Daoy (cell line): ENCODE data around the gene HS2ST1. TPM values are rescaled to one million over a fixed set of nuclear protein-coding genes. Genes with fewer than 3 reads are reported as not detected.

ENCODE experiments used
- DNase-seq: peaks from one replicate; pipeline ENCODE4 v3.0.0-alpha.2; 2015; ENCODE audit warnings: low read depth
- total RNA-seq: library from RNA; depleted of rRNA; stranded (reverse); fragments of >200 nt; shearing (Covaris generic); gene quantifications from 2 replicates; pipeline ENCODE4 v1.2.3, GENCODE V29; 2014

HS2ST1 gene
- total RNA-seq, 1 experiment from 2014 or later: 21.5 TPM

GRCh38 chr1:87136607-87137341, 222.3 kb downstream of the HS2ST1 start:
- DNase-seq: no peak

- no peak for DNase-seq
Measured at GRCh38 chr1:87137342-87137739, 222.9 kb downstream of the HS2ST1 start.

- DNase-seq: peak; percentile 40
Measured at GRCh38 chr1:87140831-87141540, 226.6 kb downstream of the HS2ST1 start.

GRCh38 chr1:87141556-87141955, 227.1 kb downstream of the HS2ST1 start:
- DNase-seq: no peak

- DNase-seq: no peak
Measured at GRCh38 chr1:87143413-87144135, 229.1 kb downstream of the HS2ST1 start.

GRCh38 chr1:87144316-87144895, 230.0 kb downstream of the HS2ST1 start:
- DNase-seq: no peak

- DNase-seq: no peak
Measured at GRCh38 chr1:87144981-87145380, 230.5 kb downstream of the HS2ST1 start.

- no peak for DNase-seq
Measured at GRCh38 chr1:87146538-87146937, 232.1 kb downstream of the HS2ST1 start.

GRCh38 chr1:87146986-87147385, 232.6 kb downstream of the HS2ST1 start:
- DNase-seq: no peak

GRCh38 chr1:87147851-87148250, 233.4 kb downstream of the HS2ST1 start:
- DNase-seq: no peak

GRCh38 chr1:87148661-87149060, 234.2 kb downstream of the HS2ST1 start:
- no peak for DNase-seq

- DNase-seq: no peak
Measured at GRCh38 chr1:87149241-87150041, 235.0 kb downstream of the HS2ST1 start.

GRCh38 chr1:87150143-87150542, 235.7 kb downstream of the HS2ST1 start:
- no peak for DNase-seq

- peak; percentile 91 for DNase-seq
Measured at GRCh38 chr1:87151500-87152421, 237.3 kb downstream of the HS2ST1 start.

- peak; percentile 37 for DNase-seq
Measured at GRCh38 chr1:87154384-87154783, 239.9 kb downstream of the HS2ST1 start.

- DNase-seq: no peak
Measured at GRCh38 chr1:87155170-87155569, 240.7 kb downstream of the HS2ST1 start.

- no peak for DNase-seq
Measured at GRCh38 chr1:87155648-87156047, 241.2 kb downstream of the HS2ST1 start.

- no peak for DNase-seq
Measured at GRCh38 chr1:87156124-87156523, 241.7 kb downstream of the HS2ST1 start.

- no peak for DNase-seq
Measured at GRCh38 chr1:87159378-87159915, 245.0 kb downstream of the HS2ST1 start.
